CD4-positive, alpha-beta T cell treated with Interleukin-1 beta for 1 hour (primary cell): Measurements from ENCODE around the gene OTOF.

ENCODE experiments used
- DNase-seq, 2 donors: peaks; one replicate each; pipeline ENCODE4 v3.0.0-alpha.2; 2020 to 2022

The OTOF gene

GRCh38 chr2:26444236-26444635 is 33.7 kb downstream of the OTOF start:
- no peak for DNase-seq

- no peak for DNase-seq
Measured at GRCh38 chr2:26442707-26443106, 35.2 kb downstream of the OTOF start.

- no peak for DNase-seq
Measured at GRCh38 chr2:26442301-26442700, 35.6 kb downstream of the OTOF start.

GRCh38 chr2:26438926-26439325 is 39.0 kb downstream of the OTOF start:
- no peak for DNase-seq

GRCh38 chr2:26438526-26438925 is 39.4 kb downstream of the OTOF start:
- DNase-seq: no peak

GRCh38 chr2:26435106-26435505 is 42.8 kb downstream of the OTOF start:
- no peak for DNase-seq

- DNase-seq: no peak
Measured at GRCh38 chr2:26432859-26433258, 45.1 kb downstream of the OTOF start.

GRCh38 chr2:26432363-26432762 is 45.6 kb downstream of the OTOF start:
- DNase-seq: no peak

GRCh38 chr2:26430826-26431225 is 47.1 kb downstream of the OTOF start:
- no peak for DNase-seq

- DNase-seq: no peak
Measured at GRCh38 chr2:26429779-26430578, 47.9 kb downstream of the OTOF start.

GRCh38 chr2:26428846-26429245 is 49.1 kb downstream of the OTOF start:
- no peak for DNase-seq

- no peak for DNase-seq
Measured at GRCh38 chr2:26424221-26424620, 53.7 kb downstream of the OTOF start.

GRCh38 chr2:26423750-26424149 is 54.2 kb downstream of the OTOF start:
- DNase-seq: no peak

GRCh38 chr2:26422947-26423629 is 54.8 kb downstream of the OTOF start:
- DNase-seq: no peak

GRCh38 chr2:26421961-26422360 is 56.0 kb downstream of the OTOF start:
- DNase-seq: no peak

- DNase-seq: no peak
Measured at GRCh38 chr2:26414311-26414710, 63.6 kb downstream of the OTOF start.

- DNase-seq: peak in 1 of 2 donors; percentile 5
Measured at GRCh38 chr2:26412091-26412673, 65.7 kb downstream of the OTOF start.

- DNase-seq: no peak
Measured at GRCh38 chr2:26411419-26411818, 66.5 kb downstream of the OTOF start.

GRCh38 chr2:26410764-26411243 is 67.1 kb downstream of the OTOF start:
- DNase-seq: no peak

- DNase-seq: no peak
Measured at GRCh38 chr2:26409785-26410184, 68.1 kb downstream of the OTOF start.

GRCh38 chr2:26407526-26407925 is 70.4 kb downstream of the OTOF start:
- DNase-seq: no peak
